Measurements from ENCODE around the gene RBP2. TPM values are rescaled to one million over a fixed set of nuclear protein-coding genes. Genes with fewer than 3 reads are reported as not detected.

Gene RBP2
- total and polyA plus RNA-seq, 9 of the 15 experiments (the other 6 are each of a cell fraction or from before 2014, with no cell fraction given), result not detected

DNA sequence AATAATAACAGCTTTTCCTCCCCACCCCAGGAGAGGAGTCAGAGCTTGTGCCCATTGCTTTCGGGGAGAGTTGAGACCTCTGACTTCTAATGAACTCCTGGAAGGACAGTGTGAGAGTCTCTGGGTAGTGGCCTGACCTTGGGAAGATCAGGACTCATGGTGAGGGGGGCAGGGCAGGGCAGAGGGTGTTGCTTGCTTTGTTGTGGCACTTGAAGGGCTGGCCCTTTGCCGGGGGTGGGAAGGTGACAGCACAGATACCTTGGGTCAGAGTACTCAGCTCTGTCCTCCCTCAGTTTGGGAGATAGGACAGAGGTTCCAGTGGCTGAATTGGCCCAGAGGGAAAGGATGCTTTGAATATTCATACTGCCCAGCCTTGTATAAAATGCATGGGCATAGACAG lies 15.8 kb downstream of the RBP2 start (continued):
- TF ChIP-seq, protein P1, sequence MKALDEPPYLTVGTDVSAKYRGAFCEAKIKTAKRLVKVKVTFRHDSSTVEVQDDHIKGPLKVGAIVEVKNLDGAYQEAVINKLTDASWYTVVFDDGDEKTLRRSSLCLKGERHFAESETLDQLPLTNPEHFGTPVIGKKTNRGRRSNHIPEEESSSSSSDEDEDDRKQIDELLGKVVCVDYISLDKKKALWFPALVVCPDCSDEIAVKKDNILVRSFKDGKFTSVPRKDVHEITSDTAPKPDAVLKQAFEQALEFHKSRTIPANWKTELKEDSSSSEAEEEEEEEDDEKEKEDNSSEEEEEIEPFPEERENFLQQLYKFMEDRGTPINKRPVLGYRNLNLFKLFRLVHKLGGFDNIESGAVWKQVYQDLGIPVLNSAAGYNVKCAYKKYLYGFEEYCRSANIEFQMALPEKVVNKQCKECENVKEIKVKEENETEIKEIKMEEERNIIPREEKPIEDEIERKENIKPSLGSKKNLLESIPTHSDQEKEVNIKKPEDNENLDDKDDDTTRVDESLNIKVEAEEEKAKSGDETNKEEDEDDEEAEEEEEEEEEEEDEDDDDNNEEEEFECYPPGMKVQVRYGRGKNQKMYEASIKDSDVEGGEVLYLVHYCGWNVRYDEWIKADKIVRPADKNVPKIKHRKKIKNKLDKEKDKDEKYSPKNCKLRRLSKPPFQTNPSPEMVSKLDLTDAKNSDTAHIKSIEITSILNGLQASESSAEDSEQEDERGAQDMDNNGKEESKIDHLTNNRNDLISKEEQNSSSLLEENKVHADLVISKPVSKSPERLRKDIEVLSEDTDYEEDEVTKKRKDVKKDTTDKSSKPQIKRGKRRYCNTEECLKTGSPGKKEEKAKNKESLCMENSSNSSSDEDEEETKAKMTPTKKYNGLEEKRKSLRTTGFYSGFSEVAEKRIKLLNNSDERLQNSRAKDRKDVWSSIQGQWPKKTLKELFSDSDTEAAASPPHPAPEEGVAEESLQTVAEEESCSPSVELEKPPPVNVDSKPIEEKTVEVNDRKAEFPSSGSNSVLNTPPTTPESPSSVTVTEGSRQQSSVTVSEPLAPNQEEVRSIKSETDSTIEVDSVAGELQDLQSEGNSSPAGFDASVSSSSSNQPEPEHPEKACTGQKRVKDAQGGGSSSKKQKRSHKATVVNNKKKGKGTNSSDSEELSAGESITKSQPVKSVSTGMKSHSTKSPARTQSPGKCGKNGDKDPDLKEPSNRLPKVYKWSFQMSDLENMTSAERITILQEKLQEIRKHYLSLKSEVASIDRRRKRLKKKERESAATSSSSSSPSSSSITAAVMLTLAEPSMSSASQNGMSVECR (CRISPR knock-in tag; IDR thresholded peaks at IDR 0.05), result no peak
- TF ChIP-seq NRF1 (conservative IDR thresholded peaks at IDR 0.05 in 1 of 2, IDR thresholded peaks at IDR 0.05 in 1 of 2) (no peak), ZNF124 (CRISPR knock-in tag; IDR thresholded peaks at IDR 0.05) (no peak), DNMT1 (IDR thresholded peaks at IDR 0.05) (no peak)

- POLR2A ChIA-PET, result no interaction called here
- no peak overlapping the region for H2AFZ ChIP-seq (ENCODE audit: low read depth, low read length)
- TF ChIP-seq, protein P2, sequence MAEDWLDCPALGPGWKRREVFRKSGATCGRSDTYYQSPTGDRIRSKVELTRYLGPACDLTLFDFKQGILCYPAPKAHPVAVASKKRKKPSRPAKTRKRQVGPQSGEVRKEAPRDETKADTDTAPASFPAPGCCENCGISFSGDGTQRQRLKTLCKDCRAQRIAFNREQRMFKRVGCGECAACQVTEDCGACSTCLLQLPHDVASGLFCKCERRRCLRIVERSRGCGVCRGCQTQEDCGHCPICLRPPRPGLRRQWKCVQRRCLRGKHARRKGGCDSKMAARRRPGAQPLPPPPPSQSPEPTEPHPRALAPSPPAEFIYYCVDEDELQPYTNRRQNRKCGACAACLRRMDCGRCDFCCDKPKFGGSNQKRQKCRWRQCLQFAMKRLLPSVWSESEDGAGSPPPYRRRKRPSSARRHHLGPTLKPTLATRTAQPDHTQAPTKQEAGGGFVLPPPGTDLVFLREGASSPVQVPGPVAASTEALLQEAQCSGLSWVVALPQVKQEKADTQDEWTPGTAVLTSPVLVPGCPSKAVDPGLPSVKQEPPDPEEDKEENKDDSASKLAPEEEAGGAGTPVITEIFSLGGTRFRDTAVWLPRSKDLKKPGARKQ (CRISPR knock-in tag; IDR thresholded peaks at IDR 0.05), result no peak
- TF ChIP-seq MCM3 (IDR thresholded peaks at IDR 0.05) (no peak), KLF6 (CRISPR knock-in tag; IDR thresholded peaks at IDR 0.05; ENCODE audit: borderline replicate concordance) (no peak), OTX1 (CRISPR knock-in tag; IDR thresholded peaks at IDR 0.05) (no peak), YY1 (IDR thresholded peaks at IDR 0.05; ENCODE audit: borderline replicate concordance in 1 of 3, control insufficient read depth in 1 of 3, extremely low read depth in 1 of 3, insufficient read depth in 3 of 3, insufficient read length in 1 of 3, insufficient replicate concordance in 2 of 3, low read depth in 1 of 3, low read length in 2 of 3) (no peak), TRIM25 (IDR thresholded peaks at IDR 0.05; ENCODE audit: borderline replicate concordance) (no peak), MAZ (CRISPR knock-in tag; conservative IDR thresholded peaks at IDR 0.05 in 1 of 2, IDR thresholded peaks at IDR 0.05 in 1 of 2) (no peak)
Observed at GRCh38 chr3:139460076-139460475, 16.2 kb downstream of the RBP2 start.

More at GRCh38 chr3:139460076-139460475, 16.2 kb downstream of the RBP2 start:
- Histone ChIP-seq H3K27ac (ENCODE audit: extremely low read depth, low read depth, low read length) (no peak overlapping the region), H4K20me1 (replicated peaks; ENCODE audit: control insufficient read depth, insufficient read depth, low read length) (no peaks in the 10 kb centered on the region; the same call in 1 of the 2 replicates), H3K4me2 (ENCODE audit: insufficient read depth, low read length) (no peak overlapping the region), H3K4me1 (replicated peaks in 1 of 2; ENCODE audit: control insufficient read depth in 2 of 2, insufficient read depth in 2 of 2, low read length in 2 of 2) (no peaks in the 10 kb centered on the region), H3K79me2 (ENCODE audit: control insufficient read depth, insufficient read depth, low read length) (no peaks in the 10 kb centered on the region), H3K9me3 (replicated peaks; ENCODE audit: control insufficient read depth, insufficient read depth, low read depth, low read length) (no peaks in the 10 kb centered on the region), H3K9me1 (ENCODE audit: control insufficient read depth, insufficient read depth, low read length) (no peaks in the 10 kb centered on the region), H3K27me3 (ENCODE audit: control insufficient read depth in 2 of 2, insufficient read depth in 2 of 2, low read length in 2 of 2) (0 out of 5 replicates have a peak, but pooled peaks cover 2 to 3% of the 10 kb centered on the region in 2 experiments), H3K4me3 (no peak overlapping the region), H3K36me3 (ENCODE audit: control insufficient read depth, insufficient read depth, low read length) (no peaks in the 10 kb centered on the region), H3K9ac (ENCODE audit: insufficient read depth in 1 of 2, low read depth in 2 of 2, low read length in 2 of 2) (no peak overlapping the region)
- ATAC-seq, result no peak
- BruUV-seq (replicated peaks), result no TSS peak
- intact Hi-C loops (cut with micrococcal nuclease) (no loop called here), in situ Hi-C loops (cut with MboI) (no loop called here)
- no peak for DNase-seq (ENCODE audit: extremely low read depth in 1 of 4, low spot score in 3 of 4)
- CTCF ChIA-PET (ENCODE audit: low intra/inter-chr PET ratio), result no interaction called here
- FAIRE-seq, result no peak

Data from K562 (cell line).